SK-N-SH treated with all-trans-retinoic acid at 6 μM for 48 hours (cell line): Measurements from ENCODE around the gene PARPBP.

ENCODE experiments used
- ATAC-seq: fragments of 200-7000 bp; cut with Tn5 transposase; 3 replicates; pipeline ENCODE4 v1.9.1; 2020; ENCODE audit warnings: mild to moderate bottlenecking, moderate library complexity
- ARNTL ChIP-seq: fragments of 450-650 bp; formaldehyde crosslinking; IDR thresholded peaks from 2 replicates; pipeline ENCODE4 v1.5.0; 2020; ENCODE audit warnings: low read depth, mild to moderate bottlenecking, moderate library complexity, borderline replicate concordance
- BACH2 ChIP-seq: fragments of 250-450 bp; sonication (Bioruptor Pico); IDR thresholded peaks from 2 replicates; pipeline ENCODE4 v1.9.0; 2021; ENCODE audit warnings: mild to moderate bottlenecking, borderline replicate concordance
- CSDC2 ChIP-seq: fragments of 250-450 bp; sonication (Bioruptor Pico); IDR thresholded peaks from 2 replicates; pipeline ENCODE4 v1.5.0; 2020; ENCODE audit warnings: mild to moderate bottlenecking, moderate library complexity
- ESRRG ChIP-seq: fragments of 250-450 bp; sonication (Bioruptor Pico); IDR thresholded peaks from 2 replicates; pipeline ENCODE4 v1.6.1; 2021; ENCODE audit warnings: mild to moderate bottlenecking
- GLIS3 ChIP-seq: fragments of 250-450 bp; sonication (Bioruptor Pico); IDR thresholded peaks from 2 replicates; pipeline ENCODE4 v1.5.0; 2020; ENCODE audit warnings: mild to moderate bottlenecking, moderate library complexity
- OSR1 ChIP-seq: fragments of 250-450 bp; sonication (Bioruptor Pico); IDR thresholded peaks from 2 replicates; pipeline ENCODE4 v1.8.0; 2022; ENCODE audit warnings: moderate library complexity, mild to moderate bottlenecking, inconsistent platforms
- PPARA ChIP-seq: fragments of 250-450 bp; sonication (Bioruptor Pico); IDR thresholded peaks from 2 replicates; pipeline ENCODE4 v1.5.0; 2020; ENCODE audit warnings: mild to moderate bottlenecking, borderline replicate concordance
- RARB ChIP-seq: fragments of 250-450 bp; sonication (Bioruptor Pico); IDR thresholded peaks from 2 replicates; pipeline ENCODE4 v1.8.0; 2021; ENCODE audit warnings: mild to moderate bottlenecking, moderate library complexity
- SNAI2 ChIP-seq: fragments of 250-450 bp; sonication (Bioruptor Pico); IDR thresholded peaks from 2 replicates; pipeline ENCODE4 v1.5.0; 2020; ENCODE audit warnings: mild to moderate bottlenecking, moderate library complexity
- TCF4 ChIP-seq: fragments of 250-450 bp; sonication (Bioruptor Pico); IDR thresholded peaks from 2 replicates; pipeline ENCODE4 v1.8.0; 2021; ENCODE audit warnings: mild to moderate bottlenecking, moderate library complexity, borderline replicate concordance
- TOX ChIP-seq: fragments of 250-450 bp; sonication (Bioruptor Pico); IDR thresholded peaks from 2 replicates; pipeline ENCODE4 v1.8.0; 2021; ENCODE audit warnings: mild to moderate bottlenecking, moderate library complexity, borderline replicate concordance
- ZC3H10 ChIP-seq: fragments of 250-450 bp; sonication (Bioruptor Pico); IDR thresholded peaks from 2 replicates; pipeline ENCODE4 v1.5.1; 2021; ENCODE audit warnings: mild to moderate bottlenecking, moderate library complexity
- ZFP3 ChIP-seq: fragments of 250-450 bp; sonication (Bioruptor Pico); IDR thresholded peaks from 2 replicates; pipeline ENCODE4 v1.5.0; 2020; ENCODE audit warnings: mild to moderate bottlenecking, moderate library complexity
- ZFP30 ChIP-seq: fragments of 450-650 bp; formaldehyde crosslinking; IDR thresholded peaks from 2 replicates; pipeline ENCODE4 v1.5.0; 2022; ENCODE audit warnings: mild to moderate bottlenecking, moderate library complexity
- ZNF565 ChIP-seq: fragments of 450-650 bp; formaldehyde crosslinking; conservative IDR thresholded peaks from 2 replicates; pipeline ENCODE4 v1.5.0; 2020; ENCODE audit warnings: low read depth, mild to moderate bottlenecking, moderate library complexity
- ZNF70 ChIP-seq: fragments of 450-650 bp; formaldehyde crosslinking; IDR thresholded peaks from 2 replicates; pipeline ENCODE4 v1.5.0; 2020; ENCODE audit warnings: mild to moderate bottlenecking, moderate library complexity
- ZNF8 ChIP-seq: fragments of 450-650 bp; formaldehyde crosslinking; IDR thresholded peaks from 2 replicates; pipeline ENCODE4 v1.5.0; 2020; ENCODE audit warnings: mild to moderate bottlenecking, moderate library complexity
- TF ChIP-seq, protein P1 (sequence below): fragments of 250-450 bp; sonication (Bioruptor Pico); IDR thresholded peaks from 2 replicates; pipeline ENCODE4 v1.5.1; 2021; ENCODE audit warnings: mild to moderate bottlenecking, moderate library complexity
- TF ChIP-seq, protein P2 (sequence below): fragments of 250-450 bp; sonication (Bioruptor Pico); IDR thresholded peaks from 2 replicates; pipeline ENCODE4 v1.5.1; 2020; ENCODE audit warnings: low read depth, mild to moderate bottlenecking, moderate library complexity
- TF ChIP-seq, protein P3 (sequence below): fragments of 250-450 bp; sonication (Bioruptor Pico); IDR thresholded peaks from 2 replicates; pipeline ENCODE4 v1.8.0; 2020; ENCODE audit warnings: mild to moderate bottlenecking, moderate library complexity, borderline replicate concordance
- TF ChIP-seq, protein P4 (sequence below): fragments of 250-450 bp; sonication (Bioruptor Pico); IDR thresholded peaks from 2 replicates; pipeline ENCODE4 v1.5.0; 2020; ENCODE audit warnings: mild to moderate bottlenecking, moderate library complexity
- TF ChIP-seq, protein P5 (sequence below): fragments of 250-450 bp; sonication (Bioruptor Pico); IDR thresholded peaks from 2 replicates; pipeline ENCODE4 v1.8.0; 2021; ENCODE audit warnings: low read depth, mild to moderate bottlenecking, moderate library complexity, borderline replicate concordance

Gene PARPBP

DNA sequence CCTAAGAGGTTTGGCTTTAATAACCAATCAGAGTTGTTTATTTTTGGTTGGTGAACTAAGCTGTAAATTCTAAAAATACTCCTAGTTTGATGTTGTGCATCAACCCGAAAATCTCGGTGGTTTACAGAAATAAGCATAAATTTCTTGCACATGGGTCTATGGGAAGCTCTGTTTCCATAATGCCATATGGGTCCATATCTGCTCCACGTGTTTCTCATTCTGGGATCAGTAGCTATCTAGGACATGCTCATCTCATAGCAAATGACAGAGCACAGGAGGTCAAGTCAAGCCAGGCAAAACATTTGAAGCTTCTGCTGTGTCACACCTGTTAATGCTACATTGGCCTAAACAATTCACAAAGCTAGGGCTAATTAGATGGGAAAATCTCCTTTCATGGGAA, 23.1 kb upstream of the PARPBP start:
- no peak for ATAC-seq
- TF ChIP-seq TOX (CRISPR knock-in tag): no peak
- TF ChIP-seq, protein P1, sequence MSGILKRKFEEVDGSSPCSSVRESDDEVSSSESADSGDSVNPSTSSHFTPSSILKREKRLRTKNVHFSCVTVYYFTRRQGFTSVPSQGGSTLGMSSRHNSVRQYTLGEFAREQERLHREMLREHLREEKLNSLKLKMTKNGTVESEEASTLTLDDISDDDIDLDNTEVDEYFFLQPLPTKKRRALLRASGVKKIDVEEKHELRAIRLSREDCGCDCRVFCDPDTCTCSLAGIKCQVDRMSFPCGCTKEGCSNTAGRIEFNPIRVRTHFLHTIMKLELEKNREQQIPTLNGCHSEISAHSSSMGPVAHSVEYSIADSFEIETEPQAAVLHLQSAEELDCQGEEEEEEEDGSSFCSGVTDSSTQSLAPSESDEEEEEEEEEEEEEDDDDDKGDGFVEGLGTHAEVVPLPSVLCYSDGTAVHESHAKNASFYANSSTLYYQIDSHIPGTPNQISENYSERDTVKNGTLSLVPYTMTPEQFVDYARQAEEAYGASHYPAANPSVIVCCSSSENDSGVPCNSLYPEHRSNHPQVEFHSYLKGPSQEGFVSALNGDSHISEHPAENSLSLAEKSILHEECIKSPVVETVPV (CRISPR knock-in tag): no peak
- TF ChIP-seq, protein P2, sequence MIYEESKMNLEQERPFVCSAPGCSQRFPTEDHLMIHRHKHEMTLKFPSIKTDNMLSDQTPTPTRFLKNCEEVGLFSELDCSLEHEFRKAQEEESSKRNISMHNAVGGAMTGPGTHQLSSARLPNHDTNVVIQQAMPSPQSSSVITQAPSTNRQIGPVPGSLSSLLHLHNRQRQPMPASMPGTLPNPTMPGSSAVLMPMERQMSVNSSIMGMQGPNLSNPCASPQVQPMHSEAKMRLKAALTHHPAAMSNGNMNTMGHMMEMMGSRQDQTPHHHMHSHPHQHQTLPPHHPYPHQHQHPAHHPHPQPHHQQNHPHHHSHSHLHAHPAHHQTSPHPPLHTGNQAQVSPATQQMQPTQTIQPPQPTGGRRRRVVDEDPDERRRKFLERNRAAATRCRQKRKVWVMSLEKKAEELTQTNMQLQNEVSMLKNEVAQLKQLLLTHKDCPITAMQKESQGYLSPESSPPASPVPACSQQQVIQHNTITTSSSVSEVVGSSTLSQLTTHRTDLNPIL (CRISPR knock-in tag): no peak
- TF ChIP-seq RARB: no peak
- no peak for TF ChIP-seq ARNTL
- TF ChIP-seq ZC3H10 (CRISPR knock-in tag): no peak
- TF ChIP-seq ZNF70: no peak
- TF ChIP-seq BACH2 (CRISPR knock-in tag): no peak
- TF ChIP-seq SNAI2 (CRISPR knock-in tag): no peak
- TF ChIP-seq TCF4 (CRISPR knock-in tag): no peak

DNA sequence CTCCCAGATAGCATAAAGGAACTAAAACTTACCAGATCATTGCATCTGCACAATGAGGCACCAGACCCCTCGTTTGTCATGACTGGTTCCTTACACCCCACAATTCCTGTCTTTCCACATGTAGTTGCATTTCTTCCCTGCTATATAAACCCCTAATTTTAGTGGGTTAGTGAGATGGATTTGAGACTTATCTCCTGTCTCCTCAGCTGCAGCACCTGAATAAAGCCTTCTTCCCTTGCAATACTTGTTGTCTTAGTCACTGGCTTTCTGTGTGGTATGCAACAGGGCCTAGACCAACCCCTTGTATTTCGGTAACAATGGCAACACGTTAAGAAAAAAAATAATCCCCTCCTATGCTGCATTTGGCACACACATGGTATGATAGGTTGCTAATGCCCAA, 13.1 kb upstream of the PARPBP start:
- no peak for TF ChIP-seq CSDC2 (CRISPR knock-in tag)
- TF ChIP-seq, protein P1 (CRISPR knock-in tag): no peak
- TF ChIP-seq ZFP3 (CRISPR knock-in tag): no peak
- no peak for TF ChIP-seq TOX (CRISPR knock-in tag)
- TF ChIP-seq PPARA (CRISPR knock-in tag): no peak
- ATAC-seq: no peak

DNA sequence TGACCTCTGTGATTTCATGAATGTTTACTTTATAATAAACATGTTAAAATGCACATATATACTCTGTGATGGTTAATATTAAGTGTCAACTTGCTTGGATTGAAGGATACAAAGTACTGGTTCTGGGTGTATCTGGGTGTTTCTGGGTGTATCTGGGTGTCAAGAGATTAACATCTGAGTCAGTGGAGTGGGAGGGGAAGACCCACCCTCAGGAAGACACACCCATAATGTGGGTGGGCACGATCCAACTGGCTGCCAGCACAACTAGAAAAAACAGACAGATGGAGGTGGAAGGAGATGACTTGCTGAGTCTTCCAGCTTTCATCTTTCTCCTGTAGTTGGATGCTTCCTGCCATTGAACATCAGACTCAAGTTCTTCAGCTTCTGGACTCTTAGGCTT, 12.0 kb upstream of the PARPBP start:
- no peak for ATAC-seq
- no peak for TF ChIP-seq ESRRG (CRISPR knock-in tag)
- no peak for TF ChIP-seq TOX (CRISPR knock-in tag)
- no peak for TF ChIP-seq GLIS3
- TF ChIP-seq ZNF70: no peak
- TF ChIP-seq PPARA (CRISPR knock-in tag): no peak
- TF ChIP-seq ZC3H10 (CRISPR knock-in tag): no peak
- no peak for TF ChIP-seq RARB
- TF ChIP-seq, protein P2 (CRISPR knock-in tag): no peak
- no peak for TF ChIP-seq ZNF8 (CRISPR knock-in tag)
- no peak for TF ChIP-seq ZNF565
- TF ChIP-seq, protein P3, sequence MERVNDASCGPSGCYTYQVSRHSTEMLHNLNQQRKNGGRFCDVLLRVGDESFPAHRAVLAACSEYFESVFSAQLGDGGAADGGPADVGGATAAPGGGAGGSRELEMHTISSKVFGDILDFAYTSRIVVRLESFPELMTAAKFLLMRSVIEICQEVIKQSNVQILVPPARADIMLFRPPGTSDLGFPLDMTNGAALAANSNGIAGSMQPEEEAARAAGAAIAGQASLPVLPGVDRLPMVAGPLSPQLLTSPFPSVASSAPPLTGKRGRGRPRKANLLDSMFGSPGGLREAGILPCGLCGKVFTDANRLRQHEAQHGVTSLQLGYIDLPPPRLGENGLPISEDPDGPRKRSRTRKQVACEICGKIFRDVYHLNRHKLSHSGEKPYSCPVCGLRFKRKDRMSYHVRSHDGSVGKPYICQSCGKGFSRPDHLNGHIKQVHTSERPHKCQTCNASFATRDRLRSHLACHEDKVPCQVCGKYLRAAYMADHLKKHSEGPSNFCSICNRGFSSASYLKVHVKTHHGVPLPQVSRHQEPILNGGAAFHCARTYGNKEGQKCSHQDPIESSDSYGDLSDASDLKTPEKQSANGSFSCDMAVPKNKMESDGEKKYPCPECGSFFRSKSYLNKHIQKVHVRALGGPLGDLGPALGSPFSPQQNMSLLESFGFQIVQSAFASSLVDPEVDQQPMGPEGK: no peak
- TF ChIP-seq, protein P4, sequence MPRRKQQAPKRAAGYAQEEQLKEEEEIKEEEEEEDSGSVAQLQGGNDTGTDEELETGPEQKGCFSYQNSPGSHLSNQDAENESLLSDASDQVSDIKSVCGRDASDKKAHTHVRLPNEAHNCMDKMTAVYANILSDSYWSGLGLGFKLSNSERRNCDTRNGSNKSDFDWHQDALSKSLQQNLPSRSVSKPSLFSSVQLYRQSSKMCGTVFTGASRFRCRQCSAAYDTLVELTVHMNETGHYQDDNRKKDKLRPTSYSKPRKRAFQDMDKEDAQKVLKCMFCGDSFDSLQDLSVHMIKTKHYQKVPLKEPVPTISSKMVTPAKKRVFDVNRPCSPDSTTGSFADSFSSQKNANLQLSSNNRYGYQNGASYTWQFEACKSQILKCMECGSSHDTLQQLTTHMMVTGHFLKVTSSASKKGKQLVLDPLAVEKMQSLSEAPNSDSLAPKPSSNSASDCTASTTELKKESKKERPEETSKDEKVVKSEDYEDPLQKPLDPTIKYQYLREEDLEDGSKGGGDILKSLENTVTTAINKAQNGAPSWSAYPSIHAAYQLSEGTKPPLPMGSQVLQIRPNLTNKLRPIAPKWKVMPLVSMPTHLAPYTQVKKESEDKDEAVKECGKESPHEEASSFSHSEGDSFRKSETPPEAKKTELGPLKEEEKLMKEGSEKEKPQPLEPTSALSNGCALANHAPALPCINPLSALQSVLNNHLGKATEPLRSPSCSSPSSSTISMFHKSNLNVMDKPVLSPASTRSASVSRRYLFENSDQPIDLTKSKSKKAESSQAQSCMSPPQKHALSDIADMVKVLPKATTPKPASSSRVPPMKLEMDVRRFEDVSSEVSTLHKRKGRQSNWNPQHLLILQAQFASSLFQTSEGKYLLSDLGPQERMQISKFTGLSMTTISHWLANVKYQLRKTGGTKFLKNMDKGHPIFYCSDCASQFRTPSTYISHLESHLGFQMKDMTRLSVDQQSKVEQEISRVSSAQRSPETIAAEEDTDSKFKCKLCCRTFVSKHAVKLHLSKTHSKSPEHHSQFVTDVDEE (CRISPR knock-in tag): no peak
- TF ChIP-seq CSDC2 (CRISPR knock-in tag): no peak
- no peak for TF ChIP-seq ARNTL
- TF ChIP-seq, protein P5, sequence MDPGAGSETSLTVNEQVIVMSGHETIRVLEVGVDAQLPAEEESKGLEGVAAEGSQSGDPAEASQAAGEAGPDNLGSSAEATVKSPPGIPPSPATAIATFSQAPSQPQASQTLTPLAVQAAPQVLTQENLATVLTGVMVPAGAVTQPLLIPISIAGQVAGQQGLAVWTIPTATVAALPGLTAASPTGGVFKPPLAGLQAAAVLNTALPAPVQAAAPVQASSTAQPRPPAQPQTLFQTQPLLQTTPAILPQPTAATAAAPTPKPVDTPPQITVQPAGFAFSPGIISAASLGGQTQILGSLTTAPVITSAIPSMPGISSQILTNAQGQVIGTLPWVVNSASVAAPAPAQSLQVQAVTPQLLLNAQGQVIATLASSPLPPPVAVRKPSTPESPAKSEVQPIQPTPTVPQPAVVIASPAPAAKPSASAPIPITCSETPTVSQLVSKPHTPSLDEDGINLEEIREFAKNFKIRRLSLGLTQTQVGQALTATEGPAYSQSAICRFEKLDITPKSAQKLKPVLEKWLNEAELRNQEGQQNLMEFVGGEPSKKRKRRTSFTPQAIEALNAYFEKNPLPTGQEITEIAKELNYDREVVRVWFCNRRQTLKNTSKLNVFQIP (CRISPR knock-in tag): no peak
- no peak for TF ChIP-seq ZFP30
- no peak for TF ChIP-seq BACH2 (CRISPR knock-in tag)
- no peak for TF ChIP-seq OSR1 (CRISPR knock-in tag)
